Stimulated activated naive CD8-positive, alpha-beta T cell treated with anti-CD3 and anti-CD28 coated beads, Interleukin-15, amount 100 ng/mL, for 72 hours (primary cell): Measurements from ENCODE around the gene UTP15.
A peak's percentile ranks its signal among the peaks of the same experiment; 100 is the strongest.

Source experiments
- ATAC-seq: fragments of 150-1000 bp; cut with Tn5 transposase; 2 replicates; pipeline ENCODE4 v1.10.0; 2021; ENCODE audit warnings: mild to moderate bottlenecking, moderate library complexity
- DNase-seq, 2 donors: peaks; one replicate each; pipeline ENCODE4 v3.0.0; 2021 to 2022
- H3K27ac Mint-ChIP-seq, 2 donors: one replicate each; pipeline ENCODE4 v1.8.0; 2022; ENCODE audit warnings: mild to moderate bottlenecking in 2 of 2, mixed read lengths in 2 of 2, moderate library complexity in 2 of 2
- H3K27me3 Mint-ChIP-seq: one replicate; pipeline ENCODE4 v1.8.0; 2022; ENCODE audit warnings: mixed read lengths
- H3K4me1 Mint-ChIP-seq: one replicate; pipeline ENCODE4 v1.8.0; 2022; ENCODE audit warnings: mild to moderate bottlenecking, mixed read lengths
- H3K4me3 Mint-ChIP-seq, 2 donors: one replicate each; pipeline ENCODE4 v1.8.0; 2022; ENCODE audit warnings: mild to moderate bottlenecking in 2 of 2, mixed read lengths in 2 of 2, moderate library complexity in 1 of 2
- H3K9me3 Mint-ChIP-seq, 2 donors: one replicate each; pipeline ENCODE4 v1.8.0; 2022; ENCODE audit warnings: mixed read lengths in 2 of 2

The UTP15 gene

DNA sequence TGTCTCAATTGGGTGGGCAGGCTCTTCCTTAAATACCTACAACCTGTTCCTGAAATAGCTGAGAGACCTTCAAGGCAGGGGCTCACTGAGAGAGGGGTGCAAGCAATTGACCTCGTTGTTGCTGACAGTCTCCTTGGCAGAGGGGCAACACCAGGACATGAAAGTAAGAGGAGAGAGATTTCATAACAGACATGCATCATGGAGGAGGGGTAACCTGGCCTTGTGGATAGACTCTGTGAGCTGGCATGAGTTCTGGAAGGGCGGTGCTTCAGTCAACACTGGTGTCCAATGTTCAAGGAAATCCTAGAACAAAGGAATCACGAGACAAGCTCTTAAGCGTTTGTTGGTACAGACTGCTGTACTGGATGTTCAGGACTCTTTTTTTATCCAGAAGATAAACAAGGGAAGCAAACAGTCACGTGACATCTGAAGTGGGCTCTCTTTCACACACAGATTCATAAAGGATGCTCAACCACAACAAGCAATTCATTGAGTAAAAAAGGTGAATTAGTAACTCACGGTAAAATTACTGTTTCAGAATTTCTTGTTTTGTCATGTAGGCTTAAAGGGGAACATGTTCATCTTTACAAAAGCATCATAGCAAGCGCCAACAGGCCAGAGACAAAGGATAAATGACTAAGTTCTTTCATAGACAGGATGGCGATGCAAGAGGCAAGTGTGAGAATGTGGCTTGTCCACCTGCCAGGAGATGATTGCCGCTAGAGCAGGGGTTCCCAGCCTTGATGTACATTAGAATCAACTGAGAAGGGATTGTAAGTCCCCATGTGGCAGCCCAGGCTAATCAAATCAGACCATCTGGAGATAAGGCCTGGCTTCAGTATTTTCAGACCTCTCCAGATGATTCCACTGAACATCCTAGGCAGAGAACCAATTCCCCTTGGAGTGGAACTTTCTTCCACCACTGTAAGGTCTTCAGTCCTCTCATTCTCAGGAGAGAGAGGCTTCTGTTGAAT, 20.8 kb upstream of the UTP15 start:
- DNase-seq: no peak
- no peak overlapping the region for H3K27ac Mint-ChIP-seq
- no peaks in the 10 kb centered on the region for H3K9me3 Mint-ChIP-seq
- no peak for ATAC-seq
- peaks cover 43% of the 10 kb centered on the region for H3K27me3 Mint-ChIP-seq
- H3K4me3 Mint-ChIP-seq: no peak overlapping the region
- no peaks in the 10 kb centered on the region for H3K4me1 Mint-ChIP-seq

DNA sequence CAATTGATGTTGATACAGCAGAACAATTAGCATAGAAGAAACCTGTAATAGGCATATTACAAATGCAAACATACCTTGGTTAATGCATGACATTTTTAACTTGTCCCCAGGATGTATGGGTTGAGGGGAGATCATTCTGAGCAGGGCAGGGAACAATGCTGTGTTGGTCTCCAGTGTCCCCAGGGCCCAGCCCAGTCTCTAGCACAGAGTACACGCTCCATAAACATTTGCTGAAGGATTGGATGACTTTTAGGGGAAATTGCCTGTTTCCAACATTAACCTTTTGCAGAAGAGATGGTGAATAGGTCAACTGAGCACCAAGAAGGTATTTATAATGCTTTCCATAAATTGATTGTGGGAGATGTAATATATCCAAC, 20.2 kb upstream of the UTP15 start:
- peaks cover 36% of the 10 kb centered on the region for H3K27me3 Mint-ChIP-seq
- no peak overlapping the region for H3K4me3 Mint-ChIP-seq
- no peaks in the 10 kb centered on the region for H3K9me3 Mint-ChIP-seq
- no peak for ATAC-seq
- no peaks in the 10 kb centered on the region for H3K4me1 Mint-ChIP-seq
- no peak overlapping the region for H3K27ac Mint-ChIP-seq
- DNase-seq: no peak

DNA sequence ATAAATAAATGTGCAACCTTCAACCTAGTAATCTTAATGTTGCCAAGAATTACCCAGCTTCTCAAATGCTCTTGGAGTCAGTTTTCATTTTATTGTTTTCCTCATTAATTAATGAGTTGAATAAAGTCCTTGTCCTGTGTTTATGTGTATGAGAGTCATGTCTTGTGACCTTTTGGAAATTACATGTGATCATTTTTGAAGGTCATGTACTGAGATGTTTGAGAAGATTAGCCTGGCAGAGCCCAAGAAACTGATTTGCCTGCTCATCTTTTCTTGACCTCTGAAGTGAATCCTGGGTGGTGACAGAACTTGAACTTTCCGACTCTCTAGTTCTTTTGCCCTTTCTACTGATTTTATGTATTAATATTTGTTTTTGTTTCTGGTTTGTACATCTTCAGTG, 15.5 kb upstream of the UTP15 start:
- no peak overlapping the region for H3K27ac Mint-ChIP-seq
- H3K27me3 Mint-ChIP-seq: peaks cover 7% of the 10 kb centered on the region
- H3K9me3 Mint-ChIP-seq: no peaks in the 10 kb centered on the region
- H3K4me1 Mint-ChIP-seq: no peaks in the 10 kb centered on the region
- no peak for ATAC-seq
- DNase-seq: no peak
- H3K4me3 Mint-ChIP-seq: no peak overlapping the region

DNA sequence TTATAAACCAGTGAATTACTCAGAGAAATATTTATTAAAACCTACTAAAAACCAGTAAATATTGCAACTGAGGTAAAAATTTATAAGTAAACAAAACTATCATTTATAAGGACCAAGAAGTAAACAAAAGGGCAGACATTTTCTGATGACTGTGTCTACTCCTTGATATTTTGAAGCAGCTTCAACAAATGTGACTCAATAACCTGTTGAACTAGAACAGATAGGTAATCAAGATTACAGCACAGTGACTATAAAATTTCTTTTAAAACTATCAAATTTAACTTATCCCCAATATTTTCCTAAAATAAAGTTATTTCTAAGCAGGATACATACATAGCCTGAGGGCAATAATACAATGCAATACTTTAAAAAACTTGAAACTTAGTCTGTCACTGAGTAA, 12.9 kb upstream of the UTP15 start:
- no peaks in the 10 kb centered on the region for H3K9me3 Mint-ChIP-seq
- H3K27me3 Mint-ChIP-seq: no peaks in the 10 kb centered on the region
- DNase-seq (no peak), ATAC-seq (no peak)
- H3K27ac Mint-ChIP-seq: no peak overlapping the region
- no peaks in the 10 kb centered on the region for H3K4me1 Mint-ChIP-seq
- no peak overlapping the region for H3K4me3 Mint-ChIP-seq

DNA sequence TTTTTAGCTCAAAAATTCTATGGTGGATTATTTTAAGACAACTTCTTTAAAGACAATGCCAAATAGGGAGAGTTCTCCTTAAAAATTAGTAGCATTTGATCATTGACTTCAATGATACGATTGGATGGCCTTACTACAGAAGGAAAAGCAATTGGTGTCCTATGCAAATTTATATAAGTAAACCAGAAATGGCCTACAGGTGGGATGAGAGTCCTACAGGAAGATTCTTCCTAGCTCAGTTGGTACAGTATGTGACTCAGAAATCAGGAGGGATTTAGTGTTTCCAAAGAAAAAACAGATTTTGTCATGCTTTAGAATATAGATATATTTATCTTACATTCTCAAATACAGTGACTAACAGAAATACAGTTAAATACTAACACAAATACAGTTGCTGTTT, 6.6 kb upstream of the UTP15 start:
- DNase-seq (no peak), ATAC-seq (no peak)
- Mint-ChIP-seq H3K27me3 (no peaks in the 10 kb centered on the region), H3K4me1 (peaks cover 13% of the 10 kb centered on the region), H3K4me3 (no peak overlapping the region), H3K9me3 (no peaks in the 10 kb centered on the region), H3K27ac (no peak overlapping the region)

DNA sequence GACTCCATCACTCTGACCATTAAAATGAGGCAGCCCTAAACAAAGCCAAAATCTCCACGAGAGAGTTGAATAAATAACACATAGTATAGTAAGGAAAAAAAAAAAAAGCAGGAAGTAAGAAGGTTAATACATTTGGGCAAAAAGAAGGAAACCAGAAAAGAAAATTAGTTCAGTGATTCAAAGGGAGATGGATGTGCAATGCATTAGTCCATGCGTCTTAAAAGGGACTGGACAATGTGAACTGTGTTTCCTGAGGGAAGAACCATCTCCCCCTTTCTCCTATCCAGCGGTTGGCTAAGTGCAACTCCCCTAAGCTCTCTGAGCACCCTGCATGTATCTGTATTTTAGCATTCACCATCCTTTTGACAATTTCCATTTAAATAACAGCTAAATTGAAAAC, 1.5 kb upstream of the UTP15 start:
- DNase-seq (no peak), ATAC-seq (no peak)
- no peaks in the 10 kb centered on the region for H3K27me3 Mint-ChIP-seq
- peak overlapping the region; percentile 90 to 98 for H3K4me3 Mint-ChIP-seq
- H3K9me3 Mint-ChIP-seq: no peaks in the 10 kb centered on the region
- H3K4me1 Mint-ChIP-seq: peaks cover 26% of the 10 kb centered on the region
- H3K27ac Mint-ChIP-seq: peak overlapping the region in 1 of 2 donors; percentile 80

DNA sequence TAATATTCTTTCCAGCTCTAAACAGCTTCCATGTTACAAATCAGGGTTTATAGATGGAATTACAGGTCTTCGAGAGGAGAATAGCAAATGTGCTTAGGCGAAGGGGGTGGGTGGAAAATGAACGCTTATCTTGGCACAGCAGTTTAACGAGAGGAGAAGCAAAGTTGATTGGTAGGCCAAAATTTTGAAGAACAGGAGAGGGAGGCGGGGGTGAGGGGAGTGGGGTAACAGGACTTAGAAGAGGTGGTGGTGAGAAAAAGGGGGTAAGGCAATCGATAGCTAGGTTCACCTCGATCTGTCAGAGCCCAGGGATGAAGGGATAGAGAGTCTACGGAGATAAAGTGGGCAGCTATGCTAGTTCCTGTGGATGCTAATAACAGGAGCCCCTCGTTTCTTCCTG, 868 bp upstream of the UTP15 start:
- no peaks in the 10 kb centered on the region for H3K27me3 Mint-ChIP-seq
- H3K4me1 Mint-ChIP-seq: peaks cover 26% of the 10 kb centered on the region
- ATAC-seq (peak; percentile 13), DNase-seq (peak in 1 of 2 donors; percentile 14)
- no peaks in the 10 kb centered on the region for H3K9me3 Mint-ChIP-seq
- peak overlapping the region; percentile 98 to 100 for H3K27ac Mint-ChIP-seq
- H3K4me3 Mint-ChIP-seq: peak overlapping the region; percentile 90 to 98

DNA sequence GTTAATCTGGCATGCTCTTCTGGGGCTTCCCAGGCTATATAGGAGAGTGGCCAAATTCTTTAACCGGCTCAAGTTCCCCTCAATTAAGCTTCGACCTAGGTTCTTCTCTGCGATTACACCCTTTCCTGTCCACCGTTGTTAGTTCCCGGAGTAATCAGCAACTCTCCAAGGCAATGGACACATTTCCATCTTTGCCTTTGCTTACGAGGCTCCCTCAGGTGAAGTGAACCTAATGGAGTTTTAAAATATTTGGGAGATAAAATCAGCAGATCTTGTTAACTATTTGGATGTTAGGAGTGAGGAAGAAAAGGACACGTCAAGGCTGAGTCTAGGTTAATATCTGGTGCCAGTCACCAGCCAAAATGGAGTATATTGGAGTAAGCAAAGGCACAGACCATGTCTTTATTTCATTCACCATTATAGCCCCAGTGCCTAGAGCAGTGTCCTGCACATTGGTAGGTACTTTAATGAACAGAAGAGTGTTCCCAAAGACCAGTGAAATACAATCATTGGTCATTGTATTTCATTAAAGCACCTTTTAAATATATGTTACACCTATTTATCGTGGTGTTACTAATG, 515 bp downstream of the UTP15 start:
- Mint-ChIP-seq H3K27me3 (no peaks in the 10 kb centered on the region), H3K4me3 (peak overlapping the region; percentile 90 to 98), H3K27ac (peak overlapping the region; percentile 98 to 100), H3K9me3 (no peaks in the 10 kb centered on the region), H3K4me1 (peaks cover 26% of the 10 kb centered on the region)
- ATAC-seq: no peak
- no peak for DNase-seq

DNA sequence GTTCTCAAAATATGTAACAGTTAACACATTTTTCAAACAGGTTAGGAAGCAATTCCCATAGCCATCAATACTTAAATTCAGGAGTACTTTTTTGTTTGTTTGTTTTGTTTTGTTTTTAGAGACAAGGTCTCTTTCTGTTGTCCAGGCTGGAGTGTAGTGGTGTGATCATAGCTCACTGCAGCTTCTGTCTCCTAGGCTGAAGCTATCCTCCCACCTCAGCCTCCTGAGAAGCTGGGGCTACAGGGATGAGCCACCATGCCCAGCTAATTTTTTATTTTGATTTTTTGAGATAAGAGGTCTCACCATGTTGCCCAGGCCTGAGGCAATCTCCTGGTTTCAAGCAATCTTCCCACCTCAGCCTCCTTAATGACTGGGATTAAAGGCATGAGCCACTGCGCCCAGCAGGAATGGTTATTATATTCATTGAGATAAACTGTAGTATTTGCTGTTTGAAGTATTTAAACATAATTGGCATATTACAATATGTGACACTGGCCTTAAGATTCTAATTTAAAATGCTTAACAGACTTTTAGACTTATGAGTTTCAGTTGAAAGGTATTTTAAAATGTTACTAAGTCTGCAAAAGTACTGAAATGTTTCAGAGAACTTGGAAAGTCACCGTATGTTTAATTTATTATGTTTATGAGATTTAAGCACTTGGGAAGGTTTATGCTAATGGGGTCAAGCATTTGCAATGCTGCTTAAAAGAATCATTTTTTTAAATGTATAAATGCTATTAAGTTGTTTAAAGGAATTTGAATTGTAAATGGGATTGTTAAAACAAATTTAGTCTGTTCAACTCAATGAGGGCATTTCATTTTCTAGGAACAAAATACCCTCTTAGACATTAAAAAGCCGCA, 17.0 kb downstream of the UTP15 start:
- ATAC-seq (no peak), DNase-seq (no peak)
- H3K4me1 Mint-ChIP-seq: no peaks in the 10 kb centered on the region
- H3K27ac Mint-ChIP-seq: no peak overlapping the region
- H3K4me3 Mint-ChIP-seq: no peak overlapping the region
- H3K27me3 Mint-ChIP-seq: no peaks in the 10 kb centered on the region
- H3K9me3 Mint-ChIP-seq: no peaks in the 10 kb centered on the region

DNA sequence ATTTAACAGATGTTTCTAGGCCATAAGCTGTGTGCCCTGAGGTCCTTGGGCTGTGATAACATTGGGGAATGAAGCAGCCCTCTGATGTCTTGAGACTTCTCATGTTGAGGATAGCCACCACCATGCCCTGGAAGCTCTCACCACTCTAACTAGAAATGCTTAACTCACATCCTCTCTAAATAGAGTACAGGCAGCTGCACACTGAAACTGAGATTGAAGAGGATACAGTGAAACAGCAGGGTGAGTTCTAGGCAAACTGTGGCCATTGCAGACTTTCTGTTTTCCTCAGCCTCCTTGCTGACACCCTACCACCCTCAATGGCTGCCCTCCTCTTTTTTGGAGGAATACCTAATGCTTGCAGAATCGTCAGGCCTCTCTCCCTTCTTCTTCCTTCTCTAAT, 22.4 kb downstream of the UTP15 start:
- no peak overlapping the region for H3K4me3 Mint-ChIP-seq
- no peaks in the 10 kb centered on the region for H3K4me1 Mint-ChIP-seq
- no peak for DNase-seq
- H3K9me3 Mint-ChIP-seq: no peaks in the 10 kb centered on the region
- no peak for ATAC-seq
- no peaks in the 10 kb centered on the region for H3K27me3 Mint-ChIP-seq
- no peak overlapping the region for H3K27ac Mint-ChIP-seq

DNA sequence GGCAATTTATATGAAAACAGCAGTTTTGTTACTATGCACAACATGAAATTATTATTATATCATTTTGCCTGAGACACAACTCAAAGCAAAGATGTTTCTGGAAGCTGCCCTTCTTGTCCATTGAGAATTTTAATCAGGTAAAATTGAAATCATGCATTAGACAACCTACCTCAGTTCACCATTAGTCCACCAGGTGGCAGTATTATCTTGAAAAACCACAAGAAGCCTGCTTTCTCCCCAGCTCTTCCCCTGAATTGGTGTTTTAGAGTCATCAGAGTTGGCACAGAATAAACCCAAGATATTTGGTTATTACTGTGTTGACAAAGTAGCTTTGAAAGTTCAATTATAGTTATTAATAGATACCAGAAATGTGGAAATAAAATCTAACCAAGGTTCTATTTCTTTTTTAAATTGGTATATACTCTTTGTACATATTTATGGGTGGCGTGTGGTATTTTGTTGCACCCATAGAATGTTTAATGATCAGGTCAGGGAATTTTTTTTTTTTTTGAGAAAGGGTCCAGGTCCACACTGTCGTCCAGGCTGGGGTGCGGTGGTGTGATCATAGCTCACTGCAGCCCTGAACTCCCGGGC, 25.7 kb downstream of the UTP15 start:
- no peak overlapping the region for H3K27ac Mint-ChIP-seq
- no peaks in the 10 kb centered on the region for H3K9me3 Mint-ChIP-seq
- DNase-seq: peak; percentile 16 to 56

DNA sequence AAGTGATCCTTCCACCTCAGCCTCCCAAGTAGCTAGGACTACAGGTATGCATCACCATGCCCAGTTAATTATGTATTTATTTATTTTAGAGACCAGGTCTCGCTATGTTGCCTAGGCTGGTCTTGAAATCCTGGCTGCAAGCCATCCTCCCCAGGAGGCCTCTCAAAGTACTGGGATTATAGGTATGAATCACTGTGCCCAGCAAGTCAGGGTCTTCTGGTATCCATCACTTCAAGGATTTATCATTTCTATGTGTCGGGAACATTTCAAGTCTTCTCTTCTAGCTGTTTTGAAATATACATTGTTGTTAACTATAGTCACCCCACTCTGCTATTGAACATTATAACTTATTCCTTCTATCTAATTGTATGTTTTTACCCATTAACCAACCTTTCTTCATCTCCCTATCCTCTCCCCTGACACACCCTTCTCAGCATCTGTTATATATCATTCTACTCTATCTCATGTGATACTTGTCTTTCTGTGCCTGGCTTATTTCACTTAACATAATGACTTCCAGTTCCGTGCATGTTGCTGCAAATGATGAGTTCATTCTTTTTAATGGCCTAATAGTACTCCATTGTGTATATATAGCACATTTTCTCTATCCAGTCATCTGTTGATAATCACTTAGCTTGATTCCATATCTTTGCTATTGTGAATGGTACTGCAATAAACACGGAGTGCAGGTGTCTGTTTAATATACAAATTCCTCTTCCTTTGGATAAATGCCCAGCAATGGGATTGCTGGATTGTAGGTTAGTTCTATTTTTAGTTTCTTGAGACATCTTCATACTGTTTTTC, 26.4 kb downstream of the UTP15 start:
- no peaks in the 10 kb centered on the region for H3K9me3 Mint-ChIP-seq
- H3K27ac Mint-ChIP-seq: no peak overlapping the region
- no peak overlapping the region for H3K4me3 Mint-ChIP-seq
- H3K27me3 Mint-ChIP-seq: no peaks in the 10 kb centered on the region
- H3K4me1 Mint-ChIP-seq: no peaks in the 10 kb centered on the region
- DNase-seq: no peak
- no peak for ATAC-seq

More for the DNA sequence above, 25.7 kb downstream of the UTP15 start:
- ATAC-seq: peak; percentile 65
- Mint-ChIP-seq H3K4me3 (no peak overlapping the region), H3K27me3 (no peaks in the 10 kb centered on the region), H3K4me1 (no peaks in the 10 kb centered on the region)

DNA sequence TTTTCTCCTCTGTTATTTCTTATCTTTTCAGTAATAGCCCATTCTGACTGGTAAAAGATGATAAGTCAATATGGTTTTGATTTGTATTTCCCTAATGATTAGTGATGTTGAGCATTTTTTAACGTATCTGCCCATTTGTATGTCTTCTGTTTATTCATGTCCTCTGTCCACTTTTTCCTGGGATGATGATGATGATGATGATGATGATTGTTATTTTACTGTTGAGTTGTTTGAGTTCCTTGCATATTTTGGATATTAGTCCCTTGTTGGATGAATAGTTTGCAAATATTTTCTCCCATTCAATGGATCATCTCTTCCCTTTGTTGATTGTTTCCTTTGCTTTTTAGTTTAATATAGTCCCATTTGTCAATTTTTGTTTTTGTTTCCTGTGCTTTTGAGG, 27.0 kb downstream of the UTP15 start:
- Mint-ChIP-seq H3K4me3 (no peak overlapping the region), H3K9me3 (no peaks in the 10 kb centered on the region), H3K27ac (no peak overlapping the region), H3K4me1 (no peaks in the 10 kb centered on the region), H3K27me3 (no peaks in the 10 kb centered on the region)
- DNase-seq (no peak), ATAC-seq (no peak)

DNA sequence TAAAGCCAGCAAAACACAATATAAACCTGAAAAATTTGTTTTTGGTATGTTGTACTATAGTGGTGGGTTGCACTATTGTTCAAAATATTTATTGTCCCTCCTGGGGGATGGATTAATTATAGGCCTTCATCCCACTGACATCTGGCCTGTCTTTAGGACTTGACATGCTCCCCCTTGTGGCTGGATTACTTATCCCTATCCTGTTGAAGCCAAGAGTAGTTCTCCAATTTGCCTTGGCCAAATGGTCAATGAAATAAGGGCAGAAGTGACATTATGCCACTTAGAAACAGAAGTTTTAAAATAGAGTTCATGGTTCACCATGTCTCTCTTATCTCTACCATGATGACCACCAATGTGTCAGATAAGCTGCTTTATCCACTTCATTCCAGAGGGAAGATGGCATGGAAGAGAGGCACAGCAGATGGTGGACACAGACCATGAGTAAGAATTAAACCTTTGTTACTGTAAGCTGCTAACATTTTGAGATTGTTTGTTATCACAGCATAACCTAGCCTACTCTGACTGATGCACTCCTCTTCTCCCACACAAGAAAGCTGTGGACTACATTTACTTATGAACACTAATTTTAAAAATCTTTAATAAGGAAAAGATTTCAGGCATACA, 31.3 kb downstream of the UTP15 start:
- Mint-ChIP-seq H3K4me3 (no peak overlapping the region), H3K27ac (no peak overlapping the region), H3K4me1 (no peaks in the 10 kb centered on the region), H3K27me3 (peaks cover 11% of the 10 kb centered on the region), H3K9me3 (peaks cover 3 to 4% of the 10 kb centered on the region in 2 donors)
- no peak for DNase-seq
- ATAC-seq: no peak
